Measurements from ENCODE around the gene LANCL2.

LANCL2 gene, protein sequence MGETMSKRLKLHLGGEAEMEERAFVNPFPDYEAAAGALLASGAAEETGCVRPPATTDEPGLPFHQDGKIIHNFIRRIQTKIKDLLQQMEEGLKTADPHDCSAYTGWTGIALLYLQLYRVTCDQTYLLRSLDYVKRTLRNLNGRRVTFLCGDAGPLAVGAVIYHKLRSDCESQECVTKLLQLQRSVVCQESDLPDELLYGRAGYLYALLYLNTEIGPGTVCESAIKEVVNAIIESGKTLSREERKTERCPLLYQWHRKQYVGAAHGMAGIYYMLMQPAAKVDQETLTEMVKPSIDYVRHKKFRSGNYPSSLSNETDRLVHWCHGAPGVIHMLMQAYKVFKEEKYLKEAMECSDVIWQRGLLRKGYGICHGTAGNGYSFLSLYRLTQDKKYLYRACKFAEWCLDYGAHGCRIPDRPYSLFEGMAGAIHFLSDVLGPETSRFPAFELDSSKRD

DNA sequence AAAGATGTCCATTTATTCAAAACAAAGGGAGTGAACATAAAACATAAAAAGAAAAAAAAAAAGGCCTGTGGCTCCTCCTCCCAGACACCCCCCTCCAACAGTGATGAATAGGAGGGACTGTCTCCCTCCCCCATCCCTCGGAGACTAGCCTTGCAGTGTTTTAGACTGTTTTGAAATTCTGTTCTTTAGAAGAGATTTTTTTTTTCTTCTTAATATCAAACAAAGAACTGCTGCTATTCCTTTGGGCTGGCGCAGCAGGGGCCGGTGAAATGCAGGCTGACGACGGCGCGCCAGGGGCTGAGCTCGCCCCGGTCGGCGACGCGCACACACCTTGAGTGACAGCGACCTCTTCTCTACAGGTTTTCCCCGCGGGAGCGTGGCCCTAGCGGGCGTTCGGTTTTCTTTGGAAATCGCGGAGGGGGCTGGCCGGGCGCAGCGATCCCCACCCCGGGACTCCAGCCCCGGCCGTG, at the start of gene LANCL2:
Gene LANCL2 (plus strand): TSS at position 133 of the 470 bp plus-strand sequence. CDS start 689 bp downstream, outside the sequence.
- in situ Hi-C loops (cut with HindIII; ENCODE audit: low sequenced_read_pairs), result no loop called here
- TF ChIP-seq, protein P1, sequence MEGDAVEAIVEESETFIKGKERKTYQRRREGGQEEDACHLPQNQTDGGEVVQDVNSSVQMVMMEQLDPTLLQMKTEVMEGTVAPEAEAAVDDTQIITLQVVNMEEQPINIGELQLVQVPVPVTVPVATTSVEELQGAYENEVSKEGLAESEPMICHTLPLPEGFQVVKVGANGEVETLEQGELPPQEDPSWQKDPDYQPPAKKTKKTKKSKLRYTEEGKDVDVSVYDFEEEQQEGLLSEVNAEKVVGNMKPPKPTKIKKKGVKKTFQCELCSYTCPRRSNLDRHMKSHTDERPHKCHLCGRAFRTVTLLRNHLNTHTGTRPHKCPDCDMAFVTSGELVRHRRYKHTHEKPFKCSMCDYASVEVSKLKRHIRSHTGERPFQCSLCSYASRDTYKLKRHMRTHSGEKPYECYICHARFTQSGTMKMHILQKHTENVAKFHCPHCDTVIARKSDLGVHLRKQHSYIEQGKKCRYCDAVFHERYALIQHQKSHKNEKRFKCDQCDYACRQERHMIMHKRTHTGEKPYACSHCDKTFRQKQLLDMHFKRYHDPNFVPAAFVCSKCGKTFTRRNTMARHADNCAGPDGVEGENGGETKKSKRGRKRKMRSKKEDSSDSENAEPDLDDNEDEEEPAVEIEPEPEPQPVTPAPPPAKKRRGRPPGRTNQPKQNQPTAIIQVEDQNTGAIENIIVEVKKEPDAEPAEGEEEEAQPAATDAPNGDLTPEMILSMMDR (IDR thresholded peaks at IDR 0.05; ENCODE audit: low read depth, low read length, missing control alignments), result no peak
- no peak for DNase-seq (ENCODE audit: low read depth)
- peak within 1 kb of the TSS; percentile 97 for H3K4me3 ChIP-seq (ENCODE audit: low read depth, low read length)

DNA sequence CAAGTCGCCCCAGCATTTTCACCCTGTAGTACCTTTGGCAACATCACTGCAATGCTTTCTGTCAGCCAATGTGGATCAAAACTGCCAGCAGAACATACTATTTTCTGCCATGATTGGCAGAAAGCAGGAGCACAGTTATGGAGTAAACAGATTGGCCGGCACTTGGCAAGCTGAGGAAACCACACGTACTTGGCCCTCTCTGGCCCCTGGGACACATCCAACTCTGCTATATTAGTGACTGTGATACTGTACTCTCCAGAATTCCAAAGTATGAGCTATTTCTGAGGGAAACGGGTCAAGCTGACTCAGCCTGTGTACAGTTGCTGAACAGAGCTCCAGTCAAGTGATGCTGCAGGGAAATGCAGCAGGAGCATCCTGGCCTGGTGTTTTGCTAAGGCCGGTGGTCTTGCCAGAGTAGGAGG, 39.8 kb upstream of the LANCL2 start:
- no peak overlapping the region for H3K4me3 ChIP-seq (ENCODE audit: low read depth, low read length)
- TF ChIP-seq, protein P1 (IDR thresholded peaks at IDR 0.05; ENCODE audit: low read depth, low read length, missing control alignments), result no peak
- in situ Hi-C loops (cut with HindIII; ENCODE audit: low sequenced_read_pairs), result no loop called here
- peak; percentile 95 for DNase-seq (ENCODE audit: low read depth)

DNA sequence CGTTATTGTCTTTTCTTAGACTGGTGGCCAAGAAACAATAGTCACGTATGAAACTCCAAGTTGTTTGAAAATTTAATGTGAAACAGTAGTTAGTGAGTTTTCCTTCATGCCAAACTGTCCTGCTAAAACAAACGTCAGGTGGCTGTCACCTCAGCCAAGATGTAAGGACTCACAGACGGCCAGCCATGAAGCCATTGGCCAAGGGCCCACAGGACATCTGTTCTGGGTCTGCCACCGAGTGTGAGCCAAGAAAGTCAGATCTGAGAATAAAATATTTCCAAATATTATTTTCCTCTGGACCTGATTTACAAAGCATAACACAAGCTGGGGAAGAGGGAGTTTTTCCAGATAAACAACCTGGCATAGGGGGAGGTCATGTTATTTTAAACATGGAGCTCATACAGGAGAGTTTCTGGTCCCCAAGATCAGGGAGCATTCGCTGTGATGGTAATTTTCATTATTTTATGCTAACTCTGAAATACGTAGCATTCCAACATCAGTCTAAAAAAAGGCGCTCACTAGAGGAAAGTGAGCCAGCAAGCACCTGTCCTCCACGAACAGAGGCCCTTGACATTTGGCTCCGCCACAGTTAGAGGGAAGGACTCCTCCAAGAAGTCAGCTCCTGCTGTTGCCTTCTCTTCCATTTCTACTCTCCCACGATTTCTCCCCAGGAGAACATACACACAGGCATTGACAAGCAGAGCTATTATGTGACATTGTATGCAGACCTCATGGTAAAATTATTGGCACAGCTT, 38.9 kb upstream of the LANCL2 start:
- no peak for DNase-seq (ENCODE audit: low read depth)
- TF ChIP-seq, protein P1 (IDR thresholded peaks at IDR 0.05; ENCODE audit: low read depth, low read length, missing control alignments), result no peak
- no peak overlapping the region for H3K4me3 ChIP-seq (ENCODE audit: low read depth, low read length)
- in situ Hi-C loops (cut with HindIII; ENCODE audit: low sequenced_read_pairs), result no loop called here

DNA sequence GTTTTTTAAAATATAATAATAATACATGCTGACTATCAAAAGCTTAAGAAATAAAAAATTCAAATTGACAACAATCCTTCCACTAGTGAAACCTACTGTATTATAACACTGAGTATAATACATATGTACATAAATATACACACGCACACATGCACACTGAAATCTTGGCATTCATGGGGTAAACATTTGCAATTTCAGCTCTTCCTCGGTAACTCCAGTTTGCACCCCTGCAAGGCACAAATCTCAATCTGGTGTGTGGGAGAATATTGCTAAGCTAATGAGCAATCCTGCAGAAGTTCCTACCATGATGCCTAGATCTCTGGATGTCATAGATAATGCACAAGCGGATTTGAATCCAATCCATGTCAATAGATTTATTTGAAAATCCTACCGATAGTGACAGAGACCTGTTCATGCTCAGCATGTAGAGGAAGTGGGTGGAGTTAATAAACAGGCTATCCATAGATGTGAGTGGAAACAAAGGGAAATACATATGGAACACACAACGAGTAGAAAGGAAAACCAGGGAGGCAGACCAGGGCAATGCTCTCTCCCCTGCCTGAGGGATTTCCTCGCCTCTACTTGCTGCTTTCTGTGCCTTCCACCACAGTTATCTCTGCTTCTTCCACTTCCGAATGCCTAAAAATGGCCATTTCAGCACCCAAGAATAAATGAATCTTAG, 38.1 kb upstream of the LANCL2 start:
- H3K4me3 ChIP-seq (ENCODE audit: low read depth, low read length), result no peak overlapping the region
- in situ Hi-C loops (cut with HindIII; ENCODE audit: low sequenced_read_pairs), result no loop called here
- TF ChIP-seq, protein P1 (IDR thresholded peaks at IDR 0.05; ENCODE audit: low read depth, low read length, missing control alignments), result no peak
- no peak for DNase-seq (ENCODE audit: low read depth)

DNA sequence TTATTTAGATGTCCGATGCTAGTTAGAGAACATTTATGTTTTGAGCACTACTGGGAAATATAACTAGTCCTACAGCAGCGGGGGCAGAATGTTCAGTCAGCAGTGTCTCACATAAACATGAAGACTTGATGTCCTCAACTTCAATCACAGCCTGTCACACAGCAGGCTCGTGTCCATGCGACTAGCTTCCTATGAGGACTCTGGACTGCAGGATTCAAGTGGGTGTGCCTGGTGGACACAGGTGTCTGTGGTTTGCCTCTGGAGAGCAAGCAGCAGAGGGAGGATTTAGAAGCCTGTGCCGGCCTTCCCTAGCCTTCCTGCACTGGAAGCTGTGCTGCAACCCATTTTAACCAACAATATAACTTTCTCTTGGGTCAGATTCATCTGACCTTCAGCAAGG, 30.0 kb upstream of the LANCL2 start:
- in situ Hi-C loops (cut with HindIII; ENCODE audit: low sequenced_read_pairs), result no loop called here
- DNase-seq (ENCODE audit: low read depth), result no peak
- TF ChIP-seq, protein P1 (IDR thresholded peaks at IDR 0.05; ENCODE audit: low read depth, low read length, missing control alignments), result no peak
- H3K4me3 ChIP-seq (ENCODE audit: low read depth, low read length), result no peak overlapping the region

DNA sequence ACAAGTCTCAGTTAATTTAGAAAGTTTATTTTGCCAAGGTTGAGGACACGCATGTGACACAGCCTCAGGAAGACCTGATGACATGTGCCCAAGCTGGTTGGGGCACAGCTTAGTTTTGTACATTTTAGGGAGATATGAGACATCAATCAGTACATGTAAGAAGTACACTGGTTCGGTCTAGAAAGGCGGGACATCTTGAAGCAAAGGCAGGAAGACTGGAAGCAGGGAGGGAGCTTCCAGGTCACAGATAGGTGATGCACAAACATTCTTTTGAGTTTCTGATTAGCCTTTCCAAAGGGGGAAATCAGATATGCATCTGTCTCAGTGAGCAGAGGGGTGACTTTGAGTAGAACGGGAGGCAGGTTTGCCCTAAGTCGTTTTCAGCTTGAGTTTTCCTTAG, 29.4 kb upstream of the LANCL2 start:
- in situ Hi-C loops (cut with HindIII; ENCODE audit: low sequenced_read_pairs), result no loop called here
- TF ChIP-seq, protein P1 (IDR thresholded peaks at IDR 0.05; ENCODE audit: low read depth, low read length, missing control alignments), result no peak
- no peak overlapping the region for H3K4me3 ChIP-seq (ENCODE audit: low read depth, low read length)
- no peak for DNase-seq (ENCODE audit: low read depth)
